ENCODE results near the gene TTR.

The TTR gene

DNA sequence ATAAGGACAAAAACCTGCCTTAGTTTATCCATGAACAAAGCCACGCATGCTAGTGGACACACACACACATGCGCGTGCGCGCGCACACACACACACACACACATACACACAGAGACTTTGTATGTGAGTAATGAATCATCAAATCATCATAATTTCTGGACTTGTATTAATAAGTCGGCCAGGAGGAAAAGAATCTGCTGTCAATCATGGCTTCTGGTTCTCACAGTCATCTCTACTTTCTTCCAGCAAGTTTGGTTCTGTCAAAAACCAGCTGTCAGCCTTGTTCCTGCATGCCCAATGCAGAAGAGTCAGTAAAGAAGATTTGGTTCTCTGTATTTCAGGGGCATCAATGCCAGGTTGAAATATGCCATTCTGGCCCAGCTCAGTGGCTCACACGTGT is 1.1 kb upstream of the TTR start:
- no peak overlapping the region for H3K27ac ChIP-seq
- TF ChIP-seq, protein P1, sequence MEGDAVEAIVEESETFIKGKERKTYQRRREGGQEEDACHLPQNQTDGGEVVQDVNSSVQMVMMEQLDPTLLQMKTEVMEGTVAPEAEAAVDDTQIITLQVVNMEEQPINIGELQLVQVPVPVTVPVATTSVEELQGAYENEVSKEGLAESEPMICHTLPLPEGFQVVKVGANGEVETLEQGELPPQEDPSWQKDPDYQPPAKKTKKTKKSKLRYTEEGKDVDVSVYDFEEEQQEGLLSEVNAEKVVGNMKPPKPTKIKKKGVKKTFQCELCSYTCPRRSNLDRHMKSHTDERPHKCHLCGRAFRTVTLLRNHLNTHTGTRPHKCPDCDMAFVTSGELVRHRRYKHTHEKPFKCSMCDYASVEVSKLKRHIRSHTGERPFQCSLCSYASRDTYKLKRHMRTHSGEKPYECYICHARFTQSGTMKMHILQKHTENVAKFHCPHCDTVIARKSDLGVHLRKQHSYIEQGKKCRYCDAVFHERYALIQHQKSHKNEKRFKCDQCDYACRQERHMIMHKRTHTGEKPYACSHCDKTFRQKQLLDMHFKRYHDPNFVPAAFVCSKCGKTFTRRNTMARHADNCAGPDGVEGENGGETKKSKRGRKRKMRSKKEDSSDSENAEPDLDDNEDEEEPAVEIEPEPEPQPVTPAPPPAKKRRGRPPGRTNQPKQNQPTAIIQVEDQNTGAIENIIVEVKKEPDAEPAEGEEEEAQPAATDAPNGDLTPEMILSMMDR (conservative IDR thresholded peaks at IDR 0.05): no peak
- no peak for TF ChIP-seq ZFX (IDR thresholded peaks at IDR 0.05)

DNA sequence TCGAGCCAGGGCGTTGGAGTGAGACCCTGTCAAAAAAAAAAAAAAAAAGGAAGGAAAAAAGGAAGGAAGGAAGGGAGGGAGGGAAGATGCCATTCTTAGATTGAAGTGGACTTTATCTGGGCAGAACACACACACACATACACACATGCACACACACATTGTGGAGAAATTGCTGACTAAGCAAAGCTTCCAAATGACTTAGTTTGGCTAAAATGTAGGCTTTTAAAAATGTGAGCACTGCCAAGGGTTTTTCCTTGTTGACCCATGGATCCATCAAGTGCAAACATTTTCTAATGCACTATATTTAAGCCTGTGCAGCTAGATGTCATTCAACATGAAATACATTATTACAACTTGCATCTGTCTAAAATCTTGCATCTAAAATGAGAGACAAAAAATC is 564 bp upstream of the TTR start:
- no peak overlapping the region for H3K27ac ChIP-seq
- TF ChIP-seq, protein P1 (conservative IDR thresholded peaks at IDR 0.05): no peak
- no peak for TF ChIP-seq ZFX (IDR thresholded peaks at IDR 0.05)

DNA sequence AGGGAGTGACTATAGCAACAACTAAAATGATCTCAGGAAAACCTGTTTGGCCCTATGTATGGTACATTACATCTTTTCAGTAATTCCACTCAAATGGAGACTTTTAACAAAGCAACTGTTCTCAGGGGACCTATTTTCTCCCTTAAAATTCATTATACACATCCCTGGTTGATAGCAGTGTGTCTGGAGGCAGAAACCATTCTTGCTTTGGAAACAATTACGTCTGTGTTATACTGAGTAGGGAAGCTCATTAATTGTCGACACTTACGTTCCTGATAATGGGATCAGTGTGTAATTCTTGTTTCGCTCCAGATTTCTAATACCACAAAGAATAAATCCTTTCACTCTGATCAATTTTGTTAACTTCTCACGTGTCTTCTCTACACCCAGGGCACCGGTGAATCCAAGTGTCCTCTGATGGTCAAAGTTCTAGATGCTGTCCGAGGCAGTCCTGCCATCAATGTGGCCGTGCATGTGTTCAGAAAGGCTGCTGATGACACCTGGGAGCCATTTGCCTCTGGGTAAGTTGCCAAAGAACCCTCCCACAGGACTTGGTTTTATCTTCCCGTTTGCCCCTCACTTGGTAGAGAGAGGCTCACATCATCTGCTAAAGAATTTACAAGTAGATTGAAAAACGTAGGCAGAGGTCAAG is 955 bp downstream of the TTR start:
- TF ChIP-seq, protein P1 (conservative IDR thresholded peaks at IDR 0.05): no peak
- no peak for TF ChIP-seq ZFX (IDR thresholded peaks at IDR 0.05)
- no peak overlapping the region for H3K27ac ChIP-seq

DNA sequence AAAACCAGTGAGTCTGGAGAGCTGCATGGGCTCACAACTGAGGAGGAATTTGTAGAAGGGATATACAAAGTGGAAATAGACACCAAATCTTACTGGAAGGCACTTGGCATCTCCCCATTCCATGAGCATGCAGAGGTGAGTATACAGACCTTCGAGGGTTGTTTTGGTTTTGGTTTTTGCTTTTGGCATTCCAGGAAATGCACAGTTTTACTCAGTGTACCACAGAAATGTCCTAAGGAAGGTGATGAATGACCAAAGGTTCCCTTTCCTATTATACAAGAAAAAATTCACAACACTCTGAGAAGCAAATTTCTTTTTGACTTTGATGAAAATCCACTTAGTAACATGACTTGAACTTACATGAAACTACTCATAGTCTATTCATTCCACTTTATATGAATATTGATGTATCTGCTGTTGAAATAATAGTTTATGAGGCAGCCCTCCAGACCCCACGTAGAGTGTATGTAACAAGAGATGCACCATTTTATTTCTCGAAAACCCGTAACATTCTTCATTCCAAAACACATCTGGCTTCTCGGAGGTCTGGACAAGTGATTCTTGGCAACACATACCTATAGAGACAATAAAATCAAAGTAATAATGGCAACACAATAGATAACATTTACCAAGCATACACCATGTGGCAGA is 3.6 kb downstream of the TTR start:
- no peak overlapping the region for H3K27ac ChIP-seq
- TF ChIP-seq, protein P1 (conservative IDR thresholded peaks at IDR 0.05): no peak
- no peak for TF ChIP-seq ZFX (IDR thresholded peaks at IDR 0.05)

DNA sequence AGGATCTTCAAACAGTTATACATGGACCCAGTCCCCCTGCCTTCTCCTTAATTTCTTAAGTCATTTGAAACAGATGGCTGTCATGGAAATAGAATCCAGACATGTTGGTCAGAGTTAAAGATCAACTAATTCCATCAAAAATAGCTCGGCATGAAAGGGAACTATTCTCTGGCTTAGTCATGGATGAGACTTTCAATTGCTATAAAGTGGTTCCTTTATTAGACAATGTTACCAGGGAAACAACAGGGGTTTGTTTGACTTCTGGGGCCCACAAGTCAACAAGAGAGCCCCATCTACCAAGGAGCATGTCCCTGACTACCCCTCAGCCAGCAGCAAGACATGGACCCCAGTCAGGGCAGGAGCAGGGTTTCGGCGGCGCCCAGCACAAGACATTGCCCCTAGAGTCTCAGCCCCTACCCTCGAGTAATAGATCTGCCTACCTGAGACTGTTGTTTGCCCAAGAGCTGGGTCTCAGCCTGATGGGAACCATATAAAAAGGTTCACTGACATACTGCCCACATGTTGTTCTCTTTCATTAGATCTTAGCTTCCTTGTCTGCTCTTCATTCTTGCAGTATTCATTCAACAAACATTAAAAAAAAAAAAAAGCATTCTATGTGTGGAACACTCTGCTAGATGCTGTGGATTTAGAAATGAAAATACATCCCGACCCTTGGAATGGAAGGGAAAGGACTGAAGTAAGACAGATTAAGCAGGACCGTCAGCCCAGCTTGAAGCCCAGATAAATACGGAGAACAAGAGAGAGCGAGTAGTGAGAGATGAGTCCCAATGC is 4.6 kb downstream of the TTR start:
- no peak overlapping the region for H3K27ac ChIP-seq
- TF ChIP-seq, protein P1 (conservative IDR thresholded peaks at IDR 0.05): no peak

DNA sequence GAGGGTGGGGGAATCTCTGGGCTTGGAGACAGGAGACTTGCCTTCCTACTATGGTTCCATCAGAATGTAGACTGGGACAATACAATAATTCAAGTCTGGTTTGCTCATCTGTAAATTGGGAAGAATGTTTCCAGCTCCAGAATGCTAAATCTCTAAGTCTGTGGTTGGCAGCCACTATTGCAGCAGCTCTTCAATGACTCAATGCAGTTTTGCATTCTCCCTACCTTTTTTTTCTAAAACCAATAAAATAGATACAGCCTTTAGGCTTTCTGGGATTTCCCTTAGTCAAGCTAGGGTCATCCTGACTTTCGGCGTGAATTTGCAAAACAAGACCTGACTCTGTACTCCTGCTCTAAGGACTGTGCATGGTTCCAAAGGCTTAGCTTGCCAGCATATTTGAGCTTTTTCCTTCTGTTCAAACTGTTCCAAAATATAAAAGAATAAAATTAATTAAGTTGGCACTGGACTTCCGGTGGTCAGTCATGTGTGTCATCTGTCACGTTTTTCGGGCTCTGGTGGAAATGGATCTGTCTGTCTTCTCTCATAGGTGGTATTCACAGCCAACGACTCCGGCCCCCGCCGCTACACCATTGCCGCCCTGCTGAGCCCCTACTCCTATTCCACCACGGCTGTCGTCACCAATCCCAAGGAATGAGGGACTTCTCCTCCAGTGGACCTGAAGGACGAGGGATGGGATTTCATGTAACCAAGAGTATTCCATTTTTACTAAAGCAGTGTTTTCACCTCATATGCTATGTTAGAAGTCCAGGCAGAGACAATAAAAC is 6.5 kb downstream of the TTR start:
- TF ChIP-seq, protein P1 (conservative IDR thresholded peaks at IDR 0.05): no peak
- TF ChIP-seq ZFX (IDR thresholded peaks at IDR 0.05): no peak
- no peak overlapping the region for H3K27ac ChIP-seq
